ENCODE measurements around the gene STYXL2. TPM values are rescaled to one million over a fixed set of nuclear protein-coding genes. Genes with fewer than 3 reads are reported as not detected.

The STYXL2 gene
- total RNA-seq, 3 donors from 2014 or later, result 0.16 to 0.33 TPM; not detected in 1

- H3K4me3 ChIP-seq, result no peak overlapping the region
- H3K36me3 ChIP-seq, result no peaks in the 10 kb centered on the region
- no peaks in the 10 kb centered on the region for H3K9me3 ChIP-seq
- H3K27ac ChIP-seq, result no peak overlapping the region
- intact Hi-C loops (cut with DNase I; ENCODE audit: low total_unique reads), result no loop called here
- H3K4me1 ChIP-seq, result no peaks in the 10 kb centered on the region
- no peak for DNase-seq (ENCODE audit: low spot score in 2 of 2)
- peaks cover 0 to 10% of the 10 kb centered on the region in 2 donors for H3K27me3 ChIP-seq
- no peak for TF ChIP-seq CTCF (IDR thresholded peaks at IDR 0.05)
- TF ChIP-seq POLR2AphosphoS5 (IDR thresholded peaks at IDR 0.05), result no peak
- TF ChIP-seq POLR2A (IDR thresholded peaks at IDR 0.05), result no peak
These were observed 28.7 kb downstream of the STYXL2 start for GRCh38 chr1:167122568-167122967.

GRCh38 chr1:167126317-167126716, 32.4 kb downstream of the STYXL2 start:
- DNase-seq (ENCODE audit: low spot score in 2 of 2), result no peak
- H3K9me3 ChIP-seq, result no peaks in the 10 kb centered on the region
- TF ChIP-seq POLR2AphosphoS5 (IDR thresholded peaks at IDR 0.05) (no peak), POLR2A (IDR thresholded peaks at IDR 0.05) (no peak), CTCF (IDR thresholded peaks at IDR 0.05) (no peak)
- H3K4me3 ChIP-seq, result no peak overlapping the region
- intact Hi-C loops (cut with DNase I; ENCODE audit: low total_unique reads), result no loop called here
- no peaks in the 10 kb centered on the region for H3K36me3 ChIP-seq
- H3K27ac ChIP-seq, result no peak overlapping the region
- H3K27me3 ChIP-seq, result peaks cover 0 to 15% of the 10 kb centered on the region in 2 donors
- H3K4me1 ChIP-seq, result no peaks in the 10 kb centered on the region

- H3K4me1 ChIP-seq, result no peaks in the 10 kb centered on the region
- no peaks in the 10 kb centered on the region for H3K9me3 ChIP-seq
- no peak for DNase-seq (ENCODE audit: low spot score in 2 of 2)
- no peak overlapping the region for H3K27ac ChIP-seq
- no peak overlapping the region for H3K4me3 ChIP-seq
- H3K27me3 ChIP-seq, result peaks cover 0 to 16% of the 10 kb centered on the region in 2 donors
- TF ChIP-seq CTCF (IDR thresholded peaks at IDR 0.05) (no peak), POLR2A (IDR thresholded peaks at IDR 0.05) (no peak), POLR2AphosphoS5 (IDR thresholded peaks at IDR 0.05) (no peak)
- no peaks in the 10 kb centered on the region for H3K36me3 ChIP-seq
- intact Hi-C loops (cut with DNase I; ENCODE audit: low total_unique reads), result no loop called here
These were observed 32.9 kb downstream of the STYXL2 start for GRCh38 chr1:167126811-167127210.

- intact Hi-C loops (cut with DNase I; ENCODE audit: low total_unique reads), result no loop called here
- no peak for TF ChIP-seq CTCF (IDR thresholded peaks at IDR 0.05)
- no peak for TF ChIP-seq POLR2A (IDR thresholded peaks at IDR 0.05)
- no peak for TF ChIP-seq POLR2AphosphoS5 (IDR thresholded peaks at IDR 0.05)
- Histone ChIP-seq H3K27me3 (peaks cover 0 to 16% of the 10 kb centered on the region in 2 donors), H3K36me3 (no peaks in the 10 kb centered on the region), H3K4me1 (no peaks in the 10 kb centered on the region), H3K27ac (no peak overlapping the region), H3K9me3 (no peaks in the 10 kb centered on the region), H3K4me3 (no peak overlapping the region)
- no peak for DNase-seq (ENCODE audit: low spot score in 2 of 2)
These were observed 33.4 kb downstream of the STYXL2 start for GRCh38 chr1:167127236-167127635.

GRCh38 chr1:167127661-167128060, 33.8 kb downstream of the STYXL2 start:
- DNase-seq (ENCODE audit: low spot score in 2 of 2), result no peak
- H3K4me1 ChIP-seq, result no peaks in the 10 kb centered on the region
- TF ChIP-seq CTCF (IDR thresholded peaks at IDR 0.05) (no peak), POLR2AphosphoS5 (IDR thresholded peaks at IDR 0.05) (no peak), POLR2A (IDR thresholded peaks at IDR 0.05) (no peak)
- no peak overlapping the region for H3K4me3 ChIP-seq
- H3K9me3 ChIP-seq, result no peaks in the 10 kb centered on the region
- intact Hi-C loops (cut with DNase I; ENCODE audit: low total_unique reads), result no loop called here
- H3K36me3 ChIP-seq, result no peaks in the 10 kb centered on the region
- H3K27me3 ChIP-seq, result peaks cover 0 to 16% of the 10 kb centered on the region in 2 donors
- H3K27ac ChIP-seq, result no peak overlapping the region
